ENCODE data around the gene TSC22D1. TPM values are rescaled to one million over a fixed set of nuclear protein-coding genes. Genes with fewer than 3 reads are reported as not detected.

TSC22D1 gene
- total and polyA plus RNA-seq, 2 of the 4 experiments (the other 2 are of a cell fraction) = 30.8 to 42.2 TPM

GRCh38 chr13:44537248-44537647 lies 38.9 kb downstream of the TSC22D1 start:
- Histone ChIP-seq H2BK120ac (ENCODE audit: low read depth, low read length) (no peak overlapping the region), H3K56ac (ENCODE audit: extremely low read depth, insufficient read depth, low read length) (no peak overlapping the region), H3K23ac (ENCODE audit: low read depth, low read length) (no peak overlapping the region), H2AK9ac (replicated peaks; ENCODE audit: low read depth, low read length, poor library complexity) (no peak overlapping the region), H3K9me3 (ENCODE audit: control insufficient read depth, insufficient read depth, low read length) (no peaks in the 10 kb centered on the region), H3K36me3 (ENCODE audit: control insufficient read depth, insufficient read depth, low read length) (peaks cover 5% of the 10 kb centered on the region), H3K4me3 (ENCODE audit: insufficient read depth, low read depth, low read length) (no peak overlapping the region), H2BK5ac (ENCODE audit: low read depth, low read length, poor library complexity, severe bottlenecking) (no peak overlapping the region), H3K14ac (replicated peaks; ENCODE audit: low read depth, low read length) (no peak overlapping the region), H4K20me1 (ENCODE audit: insufficient read depth, low read length) (no peaks in the 10 kb centered on the region), H2AFZ (replicated peaks; ENCODE audit: low read length, poor library complexity) (no peak overlapping the region), H3K18ac (ENCODE audit: low read depth, low read length) (no peak overlapping the region), H4K8ac (ENCODE audit: low read depth in 2 of 2, low read length in 2 of 2) (no peak overlapping the region), H3K4me1 (ENCODE audit: control insufficient read depth, insufficient read depth, low read length) (no peaks in the 10 kb centered on the region), H3K9ac (ENCODE audit: low read depth, low read length) (no peak overlapping the region), H2BK20ac (ENCODE audit: low read depth, low read length) (no peak overlapping the region), H4K91ac (ENCODE audit: insufficient read depth, low read depth, low read length) (no peak overlapping the region), H3K27me3 (ENCODE audit: control insufficient read depth, insufficient read depth, low read length) (no peaks in the 10 kb centered on the region), H3K9me1 (ENCODE audit: insufficient read depth, low read length) (no peaks in the 10 kb centered on the region), H4K5ac (ENCODE audit: low read depth, low read length) (no peak overlapping the region), H2BK15ac (ENCODE audit: low read depth, low read length) (no peak overlapping the region), H3K4ac (ENCODE audit: low read depth, low read length) (no peak overlapping the region), H3K4me2 (ENCODE audit: low read depth, low read length) (no peak overlapping the region), H2AK5ac (ENCODE audit: low read depth, low read length) (no peak overlapping the region), H3K27ac (ENCODE audit: insufficient read depth, low read length) (no peak overlapping the region), H3K79me1 (ENCODE audit: low read depth in 1 of 2, low read length in 2 of 2) (peaks cover 3 to 7% of the 10 kb centered on the region in 2 experiments; a peak in 3 of 4 replicates)
- no peak for ATAC-seq (ENCODE audit: low read depth)
- WGBS, 2 experiments (ENCODE audit: extremely low coverage in 2 of 2, insufficient read length in 1 of 2) = no CpG with 5 or more reads among the region's 2 CpGs
- no peak for DNase-seq
- in situ Hi-C loops (cut with MboI; ENCODE audit: low sequenced_read_pairs) = no loop called here
- POLR2A ChIA-PET (ENCODE audit: unreplicated experiment) = no interaction called here
- BruUV-seq (replicated peaks) = no TSS peak
- CTCF ChIA-PET = interaction anchor here (0.8 kb wide), 1 partner anchor 308 kb away, joined by 4 read pairs; no protein-coding TSS in a partner anchor
- intact Hi-C loops (cut with micrococcal nuclease) = loop anchor here (5.0 kb wide), 1 partner anchor 35 kb away; no protein-coding TSS in a partner anchor
- dilution Hi-C loops (cut with HindIII; ENCODE audit: low sequenced_read_pairs, unreplicated experiment) = no loop called here
- TF ChIP-seq FOS (IDR thresholded peaks at IDR 0.05; ENCODE audit: low read depth, low read length) (no peak), MAZ (IDR thresholded peaks at IDR 0.05; ENCODE audit: borderline replicate concordance, low read depth, low read length) (no peak), CHD1 (IDR thresholded peaks at IDR 0.05; ENCODE audit: low read depth, low read length) (no peak), RFX5 (IDR thresholded peaks at IDR 0.05; ENCODE audit: low read depth, low read length) (no peak), SMC3 (IDR thresholded peaks at IDR 0.05; ENCODE audit: low read depth, low read length) (no peak), CEBPB (IDR thresholded peaks at IDR 0.05; ENCODE audit: low read depth, low read length) (no peak), MXI1 (IDR thresholded peaks at IDR 0.05; ENCODE audit: borderline replicate concordance, low read depth, low read length) (no peak), ELK1 (IDR thresholded peaks at IDR 0.05; ENCODE audit: borderline replicate concordance, low read depth, low read length) (no peak), RCOR1 (IDR thresholded peaks at IDR 0.05; ENCODE audit: insufficient replicate concordance, low read length) (no peak), RAD21 (IDR thresholded peaks at IDR 0.05; ENCODE audit: low read length) (no peak), BHLHE40 (IDR thresholded peaks at IDR 0.05; ENCODE audit: low read depth, low read length) (no peak), MAFK (IDR thresholded peaks at IDR 0.05; ENCODE audit: low read depth, low read length) (no peak), CTCF (conservative IDR thresholded peaks at IDR 0.05; ENCODE audit: low read depth, low read length) (no peak)

All from IMR-90 (cell line).